ENCODE measurements around the gene HOXA9.

DNA sequence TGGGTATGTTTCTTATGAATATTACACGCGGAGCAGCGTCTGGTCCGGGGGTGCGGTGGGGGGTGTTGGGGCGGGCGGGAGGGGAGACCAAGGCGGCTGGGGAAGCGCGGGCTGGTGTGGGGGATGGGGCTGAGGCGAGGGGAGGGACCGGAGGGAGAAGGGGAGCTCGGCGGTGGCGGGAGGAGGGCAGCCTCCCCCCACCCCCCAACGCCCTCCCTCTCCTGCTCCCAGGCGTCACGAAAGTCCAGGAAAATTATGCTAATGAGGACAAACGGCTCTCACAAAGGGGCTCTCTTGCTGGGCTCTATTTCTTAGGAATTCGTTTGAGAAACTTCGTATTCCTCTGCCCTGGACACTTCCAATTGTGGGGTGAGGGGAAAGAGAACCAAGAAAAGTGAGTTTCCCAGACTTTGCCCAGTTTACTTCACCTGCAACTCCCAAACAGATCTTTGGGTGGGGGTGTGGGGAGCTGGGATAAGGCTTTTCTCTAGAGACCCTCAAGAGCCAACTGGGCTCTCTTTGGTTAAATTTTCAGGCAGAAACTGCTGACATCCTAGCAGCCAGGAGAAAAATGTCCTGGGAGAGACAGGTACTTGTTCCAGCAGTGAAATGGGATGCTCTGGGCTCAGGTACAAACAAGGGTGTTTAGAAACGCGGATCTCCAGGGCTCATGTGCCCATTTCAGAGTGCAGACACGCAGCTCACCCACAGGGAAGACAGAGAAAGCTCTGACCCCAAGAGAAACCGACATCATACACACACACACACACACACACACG, 51.2 kb downstream of the HOXA9 start:
- TF ChIP-seq POLR2A (IDR thresholded peaks at IDR 0.05) (no peak), CTCF (IDR thresholded peaks at IDR 0.05) (no peak), POLR2AphosphoS5 (IDR thresholded peaks at IDR 0.05) (no peak), EP300 (IDR thresholded peaks at IDR 0.05) (no peak)

Measured in stomach (tissue), 4 donors.